Caco-2 (cell line): ENCODE data around the gene SMPDL3A. TPM values are rescaled to one million over a fixed set of nuclear protein-coding genes. Genes with fewer than 3 reads are reported as not detected.

Experiments
- BruUV-seq: library from RNA; stranded (reverse); fragments of 400-500 nt; replicated peaks from 2 replicates; lab custom pipeline; 2021; lab: Mats Ljungman, UMichigan
- CTCF ChIA-PET: fragments of 300-600 bp; sonication (Branson Sonifier 250); formaldehyde crosslinking; loops from one replicate; lab custom pipeline; 2022; ENCODE audit warnings: antibody characterized with exemption; lab: Charles Lee
- POLR2A ChIA-PET: fragments of 300-600 bp; sonication (Branson Sonifier 250); formaldehyde crosslinking; loops from one replicate; lab custom pipeline; 2022; ENCODE audit warnings: antibody characterized with exemption; lab: Charles Lee
- DNase-seq, 2 experiments: peaks; one replicate each; pipeline versions ENCODE4 v3.0.0 to v3.0.0-alpha.2; 2020 to 2022
- H3K27me3 ChIP-seq: replicated peaks from 2 replicates; pipeline ENCODE4 v1.6.0; 2011; ENCODE audit warnings: low read length; ENCODE audit not compliant: control insufficient read depth, insufficient read depth
- H3K36me3 ChIP-seq: 2 replicates; pipeline ENCODE4 v1.5.1; 2011; ENCODE audit warnings: low read length; ENCODE audit not compliant: control insufficient read depth, insufficient read depth
- H3K4me1 ChIP-seq: fragments of 250-450 bp; sonication (Bioruptor Pico); 2 replicates; pipeline ENCODE4 v1.5.1; 2020; ENCODE audit warnings: mild to moderate bottlenecking
- H3K4me3 ChIP-seq: 2 replicates; pipeline ENCODE4 v1.5.1; 2011; ENCODE audit warnings: low read depth, mild to moderate bottlenecking, control low read depth, low read length
- H3K9me3 ChIP-seq: fragments of 250-450 bp; sonication (Bioruptor Pico); 2 replicates; pipeline ENCODE4 v1.5.1; 2020; ENCODE audit warnings: mild to moderate bottlenecking, moderate library complexity
- H3K27ac Mint-ChIP-seq: one replicate; pipeline ENCODE4 v1.8.0; 2022; ENCODE audit warnings: mixed read lengths; ENCODE audit not compliant: unreplicated experiment
- H3K27me3 Mint-ChIP-seq: one replicate; pipeline ENCODE4 v1.8.0; 2022; ENCODE audit warnings: mixed read lengths; ENCODE audit not compliant: insufficient read depth, unreplicated experiment
- H3K36me3 Mint-ChIP-seq: one replicate; pipeline ENCODE4 v1.8.0; 2022; ENCODE audit warnings: mild to moderate bottlenecking, mixed read lengths; ENCODE audit not compliant: insufficient read depth, unreplicated experiment
- H3K4me1 Mint-ChIP-seq: one replicate; pipeline ENCODE4 v1.8.0; 2022; ENCODE audit warnings: low read depth, mixed read lengths; ENCODE audit not compliant: unreplicated experiment
- H3K4me3 Mint-ChIP-seq: one replicate; pipeline ENCODE4 v1.8.0; 2022; ENCODE audit warnings: mild to moderate bottlenecking, moderate library complexity, mixed read lengths; ENCODE audit not compliant: unreplicated experiment
- H3K9me3 Mint-ChIP-seq: one replicate; pipeline ENCODE4 v1.8.0; 2022; ENCODE audit warnings: mixed read lengths; ENCODE audit not compliant: unreplicated experiment
- CTCF ChIP-seq, 2 experiments: fragments of 200-600 bp in 1 of 2; IDR thresholded peaks; 1 replicate in 1 of 2; 2 replicates in 1 of 2; pipeline versions ENCODE4 v1.5.1 to v1.8.0; 2011 to 2022; ENCODE audit warnings: antibody characterized with exemption in 1 of 2, control low read depth in 1 of 2, inconsistent platforms in 1 of 2, low read depth in 1 of 2, low read length in 1 of 2, mild to moderate bottlenecking in 1 of 2, moderate library complexity in 1 of 2; ENCODE audit not compliant: insufficient read depth in 1 of 2, severe bottlenecking in 1 of 2, unreplicated experiment in 1 of 2
- intact Hi-C: fragments of 100-400 bp; cut with micrococcal nuclease; formaldehyde crosslinking; loops from one replicate; pipeline ENCODE4 v1.10.0; 2022; ENCODE audit not compliant: unreplicated experiment
- total RNA-seq: library from RNA; stranded (reverse); gene quantifications from 2 replicates; pipeline ENCODE4 v1.2.3, GENCODE V29; 2022

SMPDL3A gene
- total RNA-seq, 1 experiment from 2014 or later, result 21.7 TPM

- CTCF ChIA-PET, result interaction anchor here (1.0 kb wide), 1 partner anchor 29 kb away, joined by 3 read pairs; no protein-coding TSS in a partner anchor
- no peak for DNase-seq
- Mint-ChIP-seq H3K4me1 (peaks cover 22% of the 10 kb centered on the region), H3K27ac (peak overlapping the region; percentile 42), H3K27me3 (no peaks in the 10 kb centered on the region), H3K4me3 (no peak overlapping the region), H3K9me3 (no peaks in the 10 kb centered on the region), H3K36me3 (peaks cover 13% of the 10 kb centered on the region)
- no peak for TF ChIP-seq CTCF (IDR thresholded peaks at IDR 0.05; ENCODE audit: insufficient read depth in 1 of 2, low read depth in 1 of 2, low read length in 1 of 2, severe bottlenecking in 1 of 2, unreplicated experiment in 1 of 2)
- peaks cover 46% of the 10 kb centered on the region for H3K4me1 ChIP-seq
- POLR2A ChIA-PET, result no interaction called here
- BruUV-seq, result no TSS peak
- H3K9me3 ChIP-seq, result no peaks in the 10 kb centered on the region
- no peaks in the 10 kb centered on the region for H3K36me3 ChIP-seq
- H3K4me3 ChIP-seq, result no peak overlapping the region
- no peaks in the 10 kb centered on the region for H3K27me3 ChIP-seq
- intact Hi-C loops, result no loop called here
These were observed 11.0 kb downstream of the SMPDL3A start for GRCh38 chr6:122799916-122800686.

DNA sequence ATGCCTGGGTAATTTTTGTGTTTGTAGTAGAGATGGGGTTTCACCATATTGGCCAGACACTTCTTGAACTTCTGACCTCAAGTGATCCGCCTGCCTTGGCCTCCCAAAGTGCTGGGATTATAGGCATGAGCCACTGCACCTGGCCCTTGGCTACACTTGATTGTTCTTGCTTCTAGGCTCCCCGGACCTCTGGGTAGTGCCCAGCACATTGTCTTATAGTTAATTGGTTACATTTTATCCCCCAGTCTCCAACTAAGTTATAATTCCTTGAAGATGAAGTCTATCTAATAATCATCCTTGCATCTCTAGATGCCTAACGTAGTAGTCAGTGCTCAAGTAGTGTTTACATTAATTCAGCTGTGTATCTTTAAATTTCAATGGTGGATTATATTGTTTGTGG, 11.8 kb downstream of the SMPDL3A start:
- H3K4me1 Mint-ChIP-seq, result peaks cover 22% of the 10 kb centered on the region
- CTCF ChIA-PET, result interaction anchor here (1.0 kb wide), 1 partner anchor 30 kb away, joined by 3 read pairs; no protein-coding TSS in a partner anchor

GRCh38 chr6:122801397-122801796, 12.3 kb downstream of the SMPDL3A start:
- DNase-seq, result no peak
- H3K9me3 ChIP-seq, result no peaks in the 10 kb centered on the region
- ChIA-PET POLR2A (no interaction called here), CTCF (interaction anchor here (0.6 kb wide), 1 partner anchor 12 kb away, joined by 3 read pairs; the partner anchor contains the start of gene SMPDL3A)
- no peaks in the 10 kb centered on the region for H3K27me3 ChIP-seq
- no peak overlapping the region for H3K4me3 Mint-ChIP-seq
- no peak overlapping the region for H3K4me3 ChIP-seq
- no peaks in the 10 kb centered on the region for H3K27me3 Mint-ChIP-seq
- H3K9me3 Mint-ChIP-seq, result no peaks in the 10 kb centered on the region
- peaks cover 46% of the 10 kb centered on the region for H3K4me1 ChIP-seq
- H3K27ac Mint-ChIP-seq, result no peak overlapping the region
- intact Hi-C loops, result no loop called here
- no TSS peak for BruUV-seq
- H3K4me1 Mint-ChIP-seq, result peaks cover 22% of the 10 kb centered on the region
- no peak for TF ChIP-seq CTCF (IDR thresholded peaks at IDR 0.05; ENCODE audit: insufficient read depth in 1 of 2, low read depth in 1 of 2, low read length in 1 of 2, severe bottlenecking in 1 of 2, unreplicated experiment in 1 of 2)
- peaks cover 1% of the 10 kb centered on the region; the same call in 1 of the 2 replicates for H3K36me3 ChIP-seq
- H3K36me3 Mint-ChIP-seq, result peaks cover 21% of the 10 kb centered on the region

More for the DNA sequence above, 11.8 kb downstream of the SMPDL3A start:
- POLR2A ChIA-PET, result no interaction called here
- Histone ChIP-seq H3K9me3 (no peaks in the 10 kb centered on the region), H3K27me3 (no peaks in the 10 kb centered on the region), H3K4me1 (peaks cover 46% of the 10 kb centered on the region), H3K36me3 (peaks cover 1% of the 10 kb centered on the region; the same call in 1 of the 2 replicates), H3K4me3 (no peak overlapping the region)
- BruUV-seq, result no TSS peak
- intact Hi-C loops, result no loop called here
- no peaks in the 10 kb centered on the region for H3K27me3 Mint-ChIP-seq
- H3K36me3 Mint-ChIP-seq, result peaks cover 21% of the 10 kb centered on the region
- DNase-seq, result no peak
- H3K27ac Mint-ChIP-seq, result peak overlapping the region; percentile 42
- H3K4me3 Mint-ChIP-seq, result no peak overlapping the region
- TF ChIP-seq CTCF (IDR thresholded peaks at IDR 0.05; ENCODE audit: insufficient read depth in 1 of 2, low read depth in 1 of 2, low read length in 1 of 2, severe bottlenecking in 1 of 2, unreplicated experiment in 1 of 2), result no peak
- H3K9me3 Mint-ChIP-seq, result no peaks in the 10 kb centered on the region
